ENCODE measurements around the gene SNED1. TPM values are rescaled to one million over a fixed set of nuclear protein-coding genes. Genes with fewer than 3 reads are reported as not detected.

SNED1 gene
- polyA plus RNA-seq, 2 of the 4 experiments (the other 2 are of a cell fraction) = 0.15 to 0.21 TPM

- TF ChIP-seq HES2 (IDR thresholded peaks at IDR 0.05) (no peak), CTCF (IDR thresholded peaks at IDR 0.05) (no peak), BCL3 (IDR thresholded peaks at IDR 0.05) (no peak), RNF2 (IDR thresholded peaks at IDR 0.05; ENCODE audit: borderline replicate concordance, low read depth) (no peak), HOXA7 (CRISPR knock-in tag; IDR thresholded peaks at IDR 0.05) (no peak)
Observed at GRCh38 chr2:240966906-240967680, 31.3 kb upstream of the SNED1 start (continued).

GRCh38 chr2:240967681-240968621 lies 30.5 kb upstream of the SNED1 start:
- Histone ChIP-seq H3K4me2 (no peak overlapping the region), H3K4me1 (no peaks in the 10 kb centered on the region), H3K27ac (no peak overlapping the region), H3K9me3 (no peaks in the 10 kb centered on the region), H3K4me3 (no peak overlapping the region)
- TF ChIP-seq POLR2A (IDR thresholded peaks at IDR 0.05; ENCODE audit: low read length) = no peak
- TF ChIP-seq CHD4 (IDR thresholded peaks at IDR 0.05; ENCODE audit: borderline replicate concordance) = no peak
- TF ChIP-seq USF2 (IDR thresholded peaks at IDR 0.05) = no peak
- TF ChIP-seq RAD21 (conservative IDR thresholded peaks at IDR 0.05 in 1 of 2, IDR thresholded peaks at IDR 0.05 in 1 of 2) = no peak
- no peak for TF ChIP-seq EHF (CRISPR knock-in tag; IDR thresholded peaks at IDR 0.05)
- no peak for TF ChIP-seq TFCP2L1 (CRISPR knock-in tag; IDR thresholded peaks at IDR 0.05)
- TF ChIP-seq NFE2L2 (conservative IDR thresholded peaks at IDR 0.05; ENCODE audit: low read length) = no peak
- TF ChIP-seq CTCF (IDR thresholded peaks at IDR 0.05) = no peak
- TF ChIP-seq MAX (IDR thresholded peaks at IDR 0.05) = no peak
- no peak for TF ChIP-seq JUN (IDR thresholded peaks at IDR 0.05)
- TF ChIP-seq RFX5 (IDR thresholded peaks at IDR 0.05) = no peak
- TF ChIP-seq PBX3 (IDR thresholded peaks at IDR 0.05) = no peak
- TF ChIP-seq CBX2 (IDR thresholded peaks at IDR 0.05; ENCODE audit: borderline replicate concordance, low read depth) = no peak
- no peak for TF ChIP-seq HEYL (CRISPR knock-in tag; IDR thresholded peaks at IDR 0.05)
- TF ChIP-seq NR3C1 (IDR thresholded peaks at IDR 0.05) = no peak
- no peak for TF ChIP-seq KDM1A (IDR thresholded peaks at IDR 0.05; ENCODE audit: low read depth)
- TF ChIP-seq HOXB5 (CRISPR knock-in tag; IDR thresholded peaks at IDR 0.05) = no peak
- TF ChIP-seq ZNF302 (CRISPR knock-in tag; IDR thresholded peaks at IDR 0.05) = no peak
- no peak for TF ChIP-seq ELK1 (IDR thresholded peaks at IDR 0.05; ENCODE audit: low read depth, low read length)
- DNase-seq (ENCODE audit: low read depth in 1 of 2, low spot score in 1 of 2) (no peak), FAIRE-seq (no peak), ATAC-seq (no peak)
- WGBS (ENCODE audit: missing lambda C conversion rate) = 73% methylated on average over 24 of the region's 34 CpGs
- ChIA-PET POLR2A (no interaction called here), CTCF (no interaction called here)
